Testis (tissue), 3 donors: ENCODE data around the gene ILF2. TPM values are rescaled to one million over a fixed set of nuclear protein-coding genes. Genes with fewer than 3 reads are reported as not detected.

ENCODE experiments used
- DNase-seq: peaks from one replicate; pipeline ENCODE4 v3.0.0-alpha.2; 2019
- H3K27ac ChIP-seq, 2 donors: fragments of 200-600 bp; sonication (generic); one replicate each; pipeline ENCODE4 v1.5.1; 2019
- H3K27me3 ChIP-seq: fragments of 200-600 bp; sonication (generic); one replicate; pipeline ENCODE4 v1.5.1; 2019
- H3K36me3 ChIP-seq: fragments of 200-600 bp; sonication (generic); one replicate; pipeline ENCODE4 v1.5.1; 2017; ENCODE audit warnings: low read depth; ENCODE audit errors: missing control alignments
- H3K4me1 ChIP-seq: fragments of 200-600 bp; sonication (generic); one replicate; pipeline ENCODE4 v1.5.1; 2019
- H3K4me3 ChIP-seq, 2 donors: fragments of 200-600 bp; sonication (generic); one replicate each; pipeline ENCODE4 v1.5.1; 2017 to 2019
- H3K9me3 ChIP-seq: fragments of 200-600 bp; sonication (generic); one replicate; pipeline ENCODE4 v1.5.1; 2017
- POLR2A ChIP-seq: fragments of 450-650 bp; IDR thresholded peaks from one replicate; pipeline ENCODE4 v1.6.1; 2017; ENCODE audit warnings: antibody characterized with exemption, mild to moderate bottlenecking, moderate library complexity
- WGBS, 2 donors: methylation state at CpG; one replicate each; pipeline ENCODE4 v1.1.5; 2018; 5-methylcytosine and 5-hydroxymethylcytosine counted together
- intact Hi-C: fragments of 100-400 bp; cut with DNase I; formaldehyde crosslinking; loops from one replicate; pipeline ENCODE4 v1.15.1; 2023; ENCODE audit warnings: low total_unique reads
- polyA plus RNA-seq: library from polyadenylated mRNA; stranded (reverse); fragments of 350-450 nt; fragmentation: Illumina TruSeq; extraction: RNeasy Lipid Tissue Mini Kit (QIAGEN cat#74804); gene quantifications from one replicate; pipeline ENCODE4 v1.2.3, GENCODE V29; 2014; ENCODE audit warnings: low read depth, low replicate concordance; ENCODE audit not compliant: insufficient read depth
- total RNA-seq, 2 donors: library from RNA; depleted of rRNA; stranded (reverse); fragments of >200 nt; gene quantifications; one replicate each; pipeline ENCODE4 v1.2.3, GENCODE V29; 2016
- TF ChIP-seq, protein P1 (sequence below), 3 experiments: fragments of 450-650 bp in 2 of 3; fragments of 200-600 bp in 1 of 3; sonication (generic) in 1 of 3; IDR thresholded peaks; one replicate each; pipeline ENCODE4 v1.5.1; 2016 to 2019; ENCODE audit warnings: antibody characterized with exemption in 3 of 3, mild to moderate bottlenecking in 2 of 3, moderate library complexity in 1 of 3

The ILF2 gene
- total and polyA plus RNA-seq, 3 donors from 2014 or later = 150 to 295 (median 153) TPM

GRCh38 chr1:153633161-153633753 is 37.5 kb downstream of the ILF2 start:
- Histone ChIP-seq H3K9me3 (no peaks in the 10 kb centered on the region), H3K4me3 (peak overlapping the region; percentile 87 to 93), H3K27me3 (no peaks in the 10 kb centered on the region), H3K27ac (peak overlapping the region; percentile 98 to 100), H3K36me3 (no peaks in the 10 kb centered on the region), H3K4me1 (peaks cover 16% of the 10 kb centered on the region)
- TF ChIP-seq POLR2A = no peak
- TF ChIP-seq, protein P1, sequence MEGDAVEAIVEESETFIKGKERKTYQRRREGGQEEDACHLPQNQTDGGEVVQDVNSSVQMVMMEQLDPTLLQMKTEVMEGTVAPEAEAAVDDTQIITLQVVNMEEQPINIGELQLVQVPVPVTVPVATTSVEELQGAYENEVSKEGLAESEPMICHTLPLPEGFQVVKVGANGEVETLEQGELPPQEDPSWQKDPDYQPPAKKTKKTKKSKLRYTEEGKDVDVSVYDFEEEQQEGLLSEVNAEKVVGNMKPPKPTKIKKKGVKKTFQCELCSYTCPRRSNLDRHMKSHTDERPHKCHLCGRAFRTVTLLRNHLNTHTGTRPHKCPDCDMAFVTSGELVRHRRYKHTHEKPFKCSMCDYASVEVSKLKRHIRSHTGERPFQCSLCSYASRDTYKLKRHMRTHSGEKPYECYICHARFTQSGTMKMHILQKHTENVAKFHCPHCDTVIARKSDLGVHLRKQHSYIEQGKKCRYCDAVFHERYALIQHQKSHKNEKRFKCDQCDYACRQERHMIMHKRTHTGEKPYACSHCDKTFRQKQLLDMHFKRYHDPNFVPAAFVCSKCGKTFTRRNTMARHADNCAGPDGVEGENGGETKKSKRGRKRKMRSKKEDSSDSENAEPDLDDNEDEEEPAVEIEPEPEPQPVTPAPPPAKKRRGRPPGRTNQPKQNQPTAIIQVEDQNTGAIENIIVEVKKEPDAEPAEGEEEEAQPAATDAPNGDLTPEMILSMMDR (IDR thresholded peaks at IDR 0.05) = no peak
- DNase-seq = no peak
- WGBS, 2 donors = 21 to 28% methylated on average over 18 of the region's 18 CpGs
- intact Hi-C loops = no loop called here

GRCh38 chr1:153631047-153632022 is 39.5 kb downstream of the ILF2 start:
- no peaks in the 10 kb centered on the region for H3K36me3 ChIP-seq
- H3K27me3 ChIP-seq = no peaks in the 10 kb centered on the region
- H3K4me1 ChIP-seq = peaks cover 31% of the 10 kb centered on the region
- H3K9me3 ChIP-seq = no peaks in the 10 kb centered on the region
- intact Hi-C loops = no loop called here
- H3K4me3 ChIP-seq = no peak overlapping the region
- WGBS, 2 donors = 80 to 85% methylated on average over 10 of the region's 10 CpGs
- TF ChIP-seq, protein P1 (IDR thresholded peaks at IDR 0.05) = no peak
- no peak for TF ChIP-seq POLR2A
- no peak for DNase-seq
- H3K27ac ChIP-seq = peak overlapping the region in 1 of 2 donors; percentile 35

DNA sequence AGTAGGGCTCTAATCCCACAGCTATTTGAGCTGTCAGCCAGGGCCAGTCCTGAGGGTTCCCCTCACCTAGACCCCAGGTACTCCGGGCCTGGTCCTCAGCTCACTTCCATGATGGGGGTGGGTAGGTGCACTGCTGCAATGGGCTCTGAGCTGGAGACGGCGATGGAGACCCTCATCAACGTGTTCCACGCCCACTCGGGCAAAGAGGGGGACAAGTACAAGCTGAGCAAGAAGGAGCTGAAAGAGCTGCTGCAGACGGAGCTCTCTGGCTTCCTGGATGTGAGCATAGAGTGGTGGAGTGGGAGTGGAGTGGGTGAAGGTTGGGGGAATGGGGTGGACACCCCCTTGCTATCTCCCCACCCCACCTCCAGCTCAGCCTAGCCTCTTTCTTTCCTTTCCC is 40.4 kb downstream of the ILF2 start:
- Histone ChIP-seq H3K4me1 (peaks cover 38% of the 10 kb centered on the region), H3K4me3 (no peak overlapping the region), H3K27me3 (no peaks in the 10 kb centered on the region), H3K36me3 (no peaks in the 10 kb centered on the region), H3K27ac (peak overlapping the region in 1 of 2 donors; percentile 1), H3K9me3 (no peaks in the 10 kb centered on the region)
- intact Hi-C loops = no loop called here
- no peak for TF ChIP-seq POLR2A
- TF ChIP-seq, protein P1 (IDR thresholded peaks at IDR 0.05) = no peak
- DNase-seq = no peak
- WGBS, 2 donors = 82 to 85% methylated on average over 7 of the region's 7 CpGs

GRCh38 chr1:153629971-153630370 is 40.8 kb downstream of the ILF2 start:
- 86% methylated on average over 1 of the region's 1 CpG; no CpG with 5 or more reads in 1 of the 2 donors for WGBS, 2 donors
- no peak for TF ChIP-seq POLR2A
- TF ChIP-seq, protein P1 (IDR thresholded peaks at IDR 0.05) = no peak
- no peaks in the 10 kb centered on the region for H3K9me3 ChIP-seq
- no peaks in the 10 kb centered on the region for H3K36me3 ChIP-seq
- H3K4me1 ChIP-seq = peaks cover 34% of the 10 kb centered on the region
- intact Hi-C loops = no loop called here
- no peaks in the 10 kb centered on the region for H3K27me3 ChIP-seq
- no peak overlapping the region for H3K4me3 ChIP-seq
- no peak for DNase-seq
- H3K27ac ChIP-seq = no peak overlapping the region
